EL (cell line): ENCODE data around the gene HHATL.
"Not testable (repeated sequence)": the region's sequence is repeated elsewhere in the genome, so short reads cannot be mapped to it uniquely, and the experiment has no call there.

Experiments
- DNase-seq: peaks from one replicate; pipeline ENCODE4 v3.0.0-alpha.2; 2016

The HHATL gene

DNA sequence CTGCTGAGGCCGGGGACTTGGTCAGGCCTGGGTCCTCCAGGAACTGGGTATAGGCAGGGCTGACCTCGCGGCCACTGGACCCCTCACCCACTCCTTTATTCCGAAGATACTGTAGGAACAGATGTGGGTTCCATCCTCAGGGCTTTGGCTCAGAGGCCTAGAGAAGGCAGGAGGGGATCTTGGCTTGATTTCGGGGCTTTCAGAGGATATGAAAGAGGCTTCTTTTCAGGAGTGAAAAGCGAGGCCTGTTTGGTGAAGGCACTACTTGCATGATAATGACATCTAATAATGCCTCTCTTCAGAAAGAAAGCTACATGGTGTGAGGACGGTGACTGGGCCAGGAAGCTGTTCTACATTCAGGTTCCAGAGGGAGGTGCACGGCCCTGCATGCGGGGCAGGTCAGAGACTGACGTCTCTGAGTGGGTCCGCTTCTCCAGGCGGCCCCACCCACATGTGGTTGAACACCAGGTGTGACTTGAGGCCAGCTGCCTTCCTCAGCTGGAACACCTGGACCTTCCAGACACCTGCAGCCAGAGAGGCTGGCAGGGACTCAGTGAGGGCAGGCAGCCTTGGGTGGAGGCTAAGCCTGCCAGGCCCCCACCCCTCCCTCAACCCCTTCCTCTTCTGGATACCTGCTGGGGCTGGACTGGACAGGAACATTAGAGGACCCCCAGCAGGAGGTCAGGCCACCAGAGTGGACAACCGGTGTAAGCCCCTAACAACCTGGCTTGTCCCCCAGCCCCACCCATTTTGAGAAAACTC is 31.1 kb upstream of the HHATL start:
- DNase-seq: no peak

GRCh38 chr3:42732829-42733459 is 30.3 kb upstream of the HHATL start:
- DNase-seq: no peak

DNA sequence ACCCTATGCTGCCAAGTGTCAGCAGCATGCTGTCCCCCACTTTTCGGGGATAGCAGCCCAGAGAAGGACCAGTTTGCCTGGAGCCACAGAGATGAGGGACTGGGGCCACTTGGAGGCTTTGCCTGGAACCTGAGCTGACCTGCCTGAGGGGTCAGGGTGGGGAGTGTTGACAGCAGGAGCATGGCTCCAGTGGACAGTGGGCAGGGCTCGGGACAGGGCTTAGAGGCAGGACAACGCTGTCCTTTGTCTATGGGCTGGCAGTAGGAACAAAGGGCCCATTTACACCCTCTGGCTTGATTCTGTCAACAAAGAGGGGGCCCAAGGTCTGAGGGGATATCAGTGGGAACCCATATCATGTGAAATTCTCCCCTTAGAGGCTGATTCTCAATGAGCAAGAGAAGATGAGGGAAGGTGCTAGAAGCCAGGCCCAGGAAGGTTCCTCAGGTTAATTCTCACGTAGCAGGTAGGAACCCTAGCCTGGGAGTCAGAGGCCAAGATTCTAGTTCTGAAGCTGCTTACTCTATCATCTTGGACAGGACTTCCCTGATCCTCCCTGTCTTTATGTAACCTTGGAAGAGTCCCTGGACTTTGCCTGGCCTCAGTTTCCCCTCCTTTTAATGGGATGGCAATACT is 29.7 kb upstream of the HHATL start:
- DNase-seq: no peak

- DNase-seq: no peak
Observed at GRCh38 chr3:42731476-42732195, 29.0 kb upstream of the HHATL start.

DNA sequence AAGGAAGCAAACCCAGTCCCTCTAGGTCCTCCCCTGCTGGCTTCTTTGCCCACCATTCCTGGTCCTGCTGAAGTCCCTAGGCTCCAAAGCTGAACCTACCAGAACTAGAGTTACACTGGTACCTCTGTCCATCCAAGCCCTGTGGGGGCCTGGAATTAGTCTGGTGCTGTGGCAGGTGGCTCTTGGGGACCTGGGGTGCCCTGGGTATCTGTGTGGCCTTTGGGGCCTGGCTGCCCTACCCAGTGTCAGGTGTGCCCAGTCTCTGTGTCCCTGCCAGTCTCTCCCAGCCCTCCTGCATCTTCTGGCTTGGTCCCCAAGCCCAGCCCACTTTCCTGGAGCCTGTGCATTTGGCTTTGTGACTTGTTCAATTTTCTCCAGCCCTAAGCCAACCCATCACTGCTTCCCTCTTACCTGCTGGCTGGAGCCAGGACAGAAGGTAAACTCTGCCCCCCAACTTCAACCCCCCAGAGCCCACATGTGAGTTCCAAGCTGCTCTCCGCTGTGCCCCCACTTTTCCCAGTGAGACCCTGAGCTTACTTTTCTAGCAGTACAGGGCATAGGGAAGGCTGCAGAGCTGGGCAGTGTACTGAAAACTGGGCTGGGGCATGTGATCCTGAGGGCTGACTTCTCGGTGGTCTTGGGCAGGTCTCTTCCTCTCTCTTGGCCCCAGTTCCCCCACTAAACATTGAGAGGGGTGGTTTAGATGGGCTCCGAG is 28.3 kb upstream of the HHATL start:
- DNase-seq: no peak

GRCh38 chr3:42730294-42730693 is 27.7 kb upstream of the HHATL start:
- DNase-seq: no peak

DNA sequence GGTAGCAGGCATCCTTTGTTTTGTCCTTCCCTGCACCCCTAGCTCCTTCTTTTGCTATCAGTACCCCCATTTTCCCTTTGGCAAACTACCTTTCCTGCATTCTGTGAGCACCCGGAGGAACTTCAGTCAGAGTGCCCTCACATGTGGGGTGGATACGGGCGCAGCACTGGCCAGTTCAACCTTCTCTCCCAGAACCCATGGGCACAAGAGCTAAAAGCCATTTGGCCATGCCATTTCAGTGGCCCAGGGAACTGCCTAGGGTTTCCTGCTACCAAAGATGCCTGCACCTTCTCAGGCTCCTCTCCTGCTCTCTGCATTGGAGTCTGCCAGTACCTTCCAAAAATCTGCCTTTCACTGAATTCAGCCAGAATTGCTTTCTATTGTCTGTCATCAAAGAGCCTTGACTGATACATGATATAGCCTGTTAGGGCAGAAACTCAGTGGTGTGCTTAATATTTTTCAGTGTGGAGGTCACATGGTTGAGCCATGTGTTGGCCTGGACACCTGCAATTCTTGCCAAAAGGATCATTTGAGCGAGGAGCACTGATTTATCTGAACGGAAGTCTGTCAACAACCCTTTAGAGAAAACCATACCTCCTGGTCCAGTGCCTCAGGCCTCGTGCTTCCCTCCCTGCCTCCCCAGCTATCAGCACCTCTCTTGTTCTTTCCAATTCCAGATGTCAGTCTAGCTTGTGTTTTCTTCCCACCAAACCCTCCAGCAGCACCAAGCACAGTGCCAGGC is 27.0 kb upstream of the HHATL start:
- DNase-seq: no peak

- no peak for DNase-seq
Observed at GRCh38 chr3:42728668-42729364, 26.2 kb upstream of the HHATL start.

GRCh38 chr3:42728056-42728455 is 25.5 kb upstream of the HHATL start:
- DNase-seq: no peak

DNA sequence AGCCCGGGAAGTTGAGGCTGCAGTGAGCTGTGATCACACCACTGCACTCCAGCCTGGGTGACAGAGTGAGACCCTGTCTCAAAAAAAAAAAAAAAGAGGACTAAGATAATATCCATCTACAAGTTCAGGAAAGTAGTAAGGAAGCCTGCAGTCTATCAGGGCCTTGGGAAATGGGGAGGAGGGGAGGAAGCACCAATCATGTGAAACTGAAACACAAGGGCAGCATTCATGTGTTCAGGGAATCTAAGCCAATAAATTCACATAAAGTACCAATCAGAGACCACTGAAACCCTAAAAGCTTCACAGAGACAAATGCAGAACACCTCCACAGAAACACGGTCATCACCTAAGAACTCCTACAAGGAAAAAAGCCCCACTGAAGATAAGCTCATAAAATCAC is 22.9 kb upstream of the HHATL start:
- no peak for DNase-seq

DNA sequence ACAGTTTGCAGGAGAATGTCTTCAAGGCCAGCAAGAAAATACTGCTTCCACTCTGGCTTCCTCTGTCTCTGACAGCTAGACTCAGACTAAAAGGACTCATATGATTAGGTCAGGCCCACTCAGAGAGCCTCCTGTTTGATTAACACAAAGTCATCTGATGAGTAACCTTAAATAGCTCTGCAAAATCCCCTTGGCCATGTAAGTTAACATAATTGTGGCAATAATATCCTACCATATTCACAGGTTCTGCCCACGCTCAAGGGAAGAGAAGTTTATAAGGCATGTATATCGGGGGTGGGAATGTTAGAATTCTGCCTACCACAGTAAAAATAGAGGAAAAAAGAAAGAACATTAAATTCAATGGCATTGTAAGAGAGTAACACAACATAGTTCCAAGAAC is 20.6 kb upstream of the HHATL start:
- no peak for DNase-seq

- not testable (repeated sequence) for DNase-seq
Observed at GRCh38 chr3:42722442-42722841, 19.8 kb upstream of the HHATL start.

GRCh38 chr3:42721690-42722089 is 19.1 kb upstream of the HHATL start:
- DNase-seq: no peak

DNA sequence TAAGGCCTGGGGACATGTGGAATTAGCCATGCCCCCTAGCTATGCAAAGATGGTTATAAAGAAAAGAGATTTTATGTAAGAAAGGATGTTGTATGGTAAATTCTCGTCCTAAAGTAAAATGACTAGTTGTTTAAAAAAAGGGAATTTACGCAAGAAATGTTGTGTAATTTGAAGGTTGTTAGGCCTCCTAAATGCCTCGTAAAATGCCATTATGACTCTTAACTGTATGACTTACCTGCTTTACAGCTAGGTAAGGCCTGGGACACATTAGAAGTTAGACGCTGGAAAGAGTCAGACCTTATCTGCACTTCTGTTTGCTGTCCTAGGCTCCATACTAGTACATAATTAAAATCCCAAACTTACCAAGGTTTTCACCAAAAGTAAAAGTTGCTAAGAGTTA is 17.5 kb upstream of the HHATL start:
- no peak for DNase-seq

- DNase-seq: no peak
Observed at GRCh38 chr3:42719002-42719401, 16.4 kb upstream of the HHATL start.

DNA sequence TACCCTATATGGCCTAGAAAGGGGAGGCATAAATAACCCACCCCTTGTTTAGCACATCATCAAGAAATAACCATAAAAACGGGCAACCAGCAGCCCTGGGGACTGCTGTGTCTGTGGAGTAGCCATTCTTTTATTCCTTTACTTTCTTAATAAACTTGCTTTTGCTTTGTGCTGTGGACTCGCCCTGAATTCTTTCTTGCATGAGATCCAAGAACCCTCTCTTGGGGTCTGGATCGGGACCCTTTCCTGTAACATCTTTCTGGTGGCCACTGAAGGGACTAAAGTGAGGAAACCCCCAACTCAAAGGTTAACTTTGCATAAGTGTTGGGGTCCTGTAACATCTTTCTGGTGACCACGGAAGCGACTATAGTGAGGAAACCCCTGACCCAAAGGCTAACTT is 15.7 kb upstream of the HHATL start:
- DNase-seq: no peak

DNA sequence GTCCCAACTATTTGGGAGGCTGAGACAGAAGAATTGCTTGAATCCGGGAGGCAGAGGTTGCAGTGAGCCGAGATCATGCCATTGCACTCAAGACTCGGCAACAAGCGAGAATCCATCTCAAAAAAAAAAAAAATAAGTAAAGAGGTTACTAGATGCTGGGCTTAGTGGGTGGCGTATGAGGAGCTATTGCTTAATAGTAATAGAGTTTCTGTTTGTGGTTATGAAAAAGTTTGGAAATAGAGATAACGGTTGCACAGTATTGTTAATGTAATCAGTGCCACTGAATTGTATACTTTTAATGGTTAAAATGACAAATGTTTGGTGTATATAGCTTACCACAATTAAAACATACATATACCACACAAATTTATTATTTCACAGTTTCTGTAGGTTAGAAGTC is 14.7 kb upstream of the HHATL start:
- no peak for DNase-seq

- DNase-seq: no peak
Observed at GRCh38 chr3:42714171-42714852, 11.7 kb upstream of the HHATL start.

DNA sequence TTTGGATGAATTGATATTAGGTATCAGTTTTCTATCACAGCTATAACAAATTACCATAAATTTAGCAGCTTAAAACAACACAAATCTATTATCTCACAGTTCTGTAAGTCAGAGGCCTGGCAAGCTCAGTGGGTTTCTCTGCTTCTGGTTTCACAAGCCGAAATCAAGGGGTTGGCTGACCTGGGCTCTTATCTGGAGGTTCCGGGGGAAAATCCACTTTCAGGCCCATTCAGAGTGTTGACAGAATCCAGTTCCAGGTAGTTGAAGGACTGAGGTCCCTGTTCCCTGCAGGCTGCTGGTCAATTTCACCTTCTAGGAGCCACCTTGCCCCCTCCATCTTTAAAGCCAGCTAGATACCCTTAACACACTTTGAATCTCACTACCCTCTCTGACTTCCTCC is 11.1 kb upstream of the HHATL start:
- DNase-seq: no peak

- no peak for DNase-seq
Observed at GRCh38 chr3:42712688-42713372, 10.2 kb upstream of the HHATL start.

DNA sequence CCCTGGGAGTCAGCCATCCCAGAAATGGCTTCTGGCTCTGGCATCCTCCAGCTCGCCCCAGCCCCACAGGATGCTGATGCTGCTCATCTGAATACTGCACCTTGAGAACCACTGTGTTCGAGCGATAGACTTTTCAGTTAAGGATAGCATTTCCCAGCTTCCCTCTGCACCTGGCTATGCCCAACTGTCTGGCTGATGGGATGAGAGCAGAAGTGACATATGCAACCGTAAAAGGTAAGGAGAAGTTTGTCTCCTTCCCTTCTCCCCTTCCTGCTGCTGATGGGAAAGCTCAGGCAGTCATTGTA is 9.7 kb upstream of the HHATL start:
- DNase-seq: no peak
